SH-SY5Y (cell line): ENCODE data around the gene PAIP1.

Source experiments
- GATA2 ChIP-seq: IDR thresholded peaks from 2 replicates; pipeline ENCODE4 v1.6.1; 2011; ENCODE audit warnings: mild to moderate bottlenecking, low read depth, low read length
- GATA3 ChIP-seq: IDR thresholded peaks from 2 replicates; pipeline ENCODE4 v1.6.1; 2011; ENCODE audit warnings: low read depth, mild to moderate bottlenecking, low read length, moderate library complexity

GRCh38 chr5:43603344-43604217 lies 46.7 kb upstream of the PAIP1 start:
- TF ChIP-seq GATA2: no peak
- no peak for TF ChIP-seq GATA3
